ENCODE measurements around the gene PANK4.

PANK4 gene

GRCh38 chr1:2528966-2529783, 2.8 kb upstream of the PANK4 start:
- DNase-seq (ENCODE audit: low read depth) = no peak

- no peak for DNase-seq (ENCODE audit: low read depth)
Measured at GRCh38 chr1:2528611-2528965, 2.2 kb upstream of the PANK4 start.

GRCh38 chr1:2528016-2528415, 1.6 kb upstream of the PANK4 start:
- DNase-seq (ENCODE audit: low read depth) = no peak

DNA sequence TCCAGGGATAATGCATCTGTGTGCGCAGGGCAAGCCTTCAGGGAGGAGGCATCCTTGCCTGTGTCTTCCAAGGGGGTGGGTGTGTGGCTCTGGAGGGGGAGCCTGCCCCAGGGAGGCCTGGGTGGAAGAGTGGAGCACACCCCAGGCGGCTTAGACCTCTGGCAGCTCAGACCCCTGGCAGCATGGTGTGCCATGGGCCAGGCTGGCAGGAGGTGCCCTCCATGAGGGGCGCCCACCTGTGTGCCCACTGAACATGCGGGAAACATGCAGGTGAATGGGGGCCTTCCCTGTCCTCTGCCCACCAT, 1.1 kb upstream of the PANK4 start:
- no peak for DNase-seq (ENCODE audit: low read depth)

GRCh38 chr1:2526824-2527555, 594 bp upstream of the PANK4 start:
- DNase-seq (ENCODE audit: low read depth) = no peak

GRCh38 chr1:2525572-2525919, 850 bp downstream of the PANK4 start:
- no peak for DNase-seq (ENCODE audit: low read depth)

GRCh38 chr1:2523891-2524609, 2.3 kb downstream of the PANK4 start:
- DNase-seq (ENCODE audit: low read depth) = no peak

DNA sequence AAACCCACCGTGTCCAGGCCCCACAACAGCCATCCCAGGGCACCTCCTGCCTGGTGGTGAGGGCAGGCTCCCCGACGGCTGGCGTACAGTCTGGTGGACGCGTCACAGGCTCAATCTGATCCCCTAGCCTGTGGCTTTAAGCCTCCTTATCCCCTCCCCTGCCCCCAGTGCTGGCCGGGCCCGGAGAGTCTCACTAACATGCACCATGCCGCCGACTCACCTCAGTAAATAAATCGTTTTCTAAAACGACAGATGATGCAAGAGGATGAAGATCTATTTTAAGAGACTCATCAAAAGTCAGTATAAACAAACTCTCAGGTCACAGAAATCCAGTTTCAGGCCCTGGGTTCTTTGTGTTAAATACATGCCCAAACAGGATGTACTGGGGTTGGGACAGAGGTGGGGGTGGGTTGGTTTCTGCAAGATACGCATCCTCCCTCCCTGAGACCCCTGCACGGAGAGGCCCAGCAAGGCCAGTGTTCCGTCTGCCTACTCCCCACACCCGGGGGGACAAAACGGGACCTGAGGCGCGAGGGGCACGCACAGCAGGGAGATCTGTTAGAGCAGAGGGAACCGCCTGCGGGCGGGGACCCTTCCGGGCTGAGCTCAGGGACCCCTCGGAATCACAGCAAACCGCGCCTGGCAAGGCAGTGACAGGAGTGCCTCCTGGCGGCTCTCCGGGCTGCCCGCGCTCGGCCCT, 3.1 kb downstream of the PANK4 start:
- DNase-seq (ENCODE audit: low read depth) = no peak

- no peak for DNase-seq (ENCODE audit: low read depth)
Measured at GRCh38 chr1:2522230-2522629, 4.2 kb downstream of the PANK4 start.

DNA sequence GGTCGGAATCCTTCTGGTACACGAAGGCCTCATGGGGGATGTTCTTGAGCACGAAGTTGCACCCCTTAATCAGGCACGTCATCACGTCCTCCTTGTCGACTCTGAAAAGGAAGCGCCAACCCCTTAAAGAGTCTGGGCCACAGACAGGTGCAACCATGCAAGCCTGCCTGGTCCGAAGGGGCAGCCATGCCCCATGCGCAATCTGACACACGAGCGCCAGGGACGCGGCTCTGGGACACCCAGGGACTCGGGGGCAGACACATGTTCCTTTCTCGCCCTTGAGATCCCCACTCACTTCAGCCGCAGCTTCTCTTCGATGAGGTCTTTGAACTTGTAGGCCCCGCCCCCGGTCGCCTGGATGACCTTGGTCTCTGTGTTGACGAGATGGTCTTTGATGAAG, 5.6 kb downstream of the PANK4 start:
- no peak for DNase-seq (ENCODE audit: low read depth)

DNA sequence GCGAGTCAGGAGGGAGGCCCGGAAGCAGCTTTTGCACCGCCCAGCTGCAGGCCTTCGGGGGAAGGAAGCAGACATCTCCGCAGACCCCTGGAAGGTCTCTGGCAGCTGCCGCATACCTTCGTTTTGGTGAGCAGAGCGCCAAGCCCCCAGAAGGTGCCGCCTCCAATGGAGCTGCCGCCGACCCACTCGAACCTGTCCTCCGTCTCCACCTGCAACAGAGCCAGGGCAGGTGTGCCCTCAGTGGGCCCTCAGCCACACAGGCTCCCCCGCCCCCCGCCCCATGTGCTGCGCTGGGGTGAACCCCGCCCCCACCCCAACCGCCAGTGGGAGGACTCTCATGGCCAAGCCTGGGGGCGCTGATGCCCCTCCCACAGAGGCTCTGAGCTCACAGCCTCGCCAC, 6.2 kb downstream of the PANK4 start:
- no peak for DNase-seq (ENCODE audit: low read depth)

- no peak for DNase-seq (ENCODE audit: low read depth)
Measured at GRCh38 chr1:2519729-2520128, 6.7 kb downstream of the PANK4 start.

- no peak for DNase-seq (ENCODE audit: low read depth)
Measured at GRCh38 chr1:2519029-2519685, 7.2 kb downstream of the PANK4 start.

- DNase-seq (ENCODE audit: low read depth) = no peak
Measured at GRCh38 chr1:2518528-2518927, 7.9 kb downstream of the PANK4 start.

GRCh38 chr1:2517966-2518365, 8.4 kb downstream of the PANK4 start:
- no peak for DNase-seq (ENCODE audit: low read depth)

GRCh38 chr1:2516946-2517345, 9.4 kb downstream of the PANK4 start:
- no peak for DNase-seq (ENCODE audit: low read depth)

- DNase-seq (ENCODE audit: low read depth) = no peak
Measured at GRCh38 chr1:2516124-2516523, 10.3 kb downstream of the PANK4 start.

DNA sequence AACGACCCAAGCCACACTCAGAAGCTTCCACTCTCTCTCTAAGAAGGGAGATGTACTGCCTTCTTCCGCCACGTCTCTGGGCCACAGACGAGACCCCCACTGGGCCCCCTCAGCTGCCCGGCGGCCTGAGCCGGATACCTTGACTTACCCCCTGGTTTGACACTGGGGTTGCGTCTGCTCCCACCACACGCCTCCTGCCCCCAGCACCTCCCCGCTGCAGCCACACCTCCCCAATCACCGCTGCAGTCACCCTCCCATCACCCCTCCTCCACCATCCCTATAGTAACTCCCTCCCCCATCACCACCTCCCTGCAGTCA, 10.7 kb downstream of the PANK4 start:
- no peak for DNase-seq (ENCODE audit: low read depth)

- DNase-seq (ENCODE audit: low read depth) = no peak
Measured at GRCh38 chr1:2514863-2515762, 11.3 kb downstream of the PANK4 start.

DNA sequence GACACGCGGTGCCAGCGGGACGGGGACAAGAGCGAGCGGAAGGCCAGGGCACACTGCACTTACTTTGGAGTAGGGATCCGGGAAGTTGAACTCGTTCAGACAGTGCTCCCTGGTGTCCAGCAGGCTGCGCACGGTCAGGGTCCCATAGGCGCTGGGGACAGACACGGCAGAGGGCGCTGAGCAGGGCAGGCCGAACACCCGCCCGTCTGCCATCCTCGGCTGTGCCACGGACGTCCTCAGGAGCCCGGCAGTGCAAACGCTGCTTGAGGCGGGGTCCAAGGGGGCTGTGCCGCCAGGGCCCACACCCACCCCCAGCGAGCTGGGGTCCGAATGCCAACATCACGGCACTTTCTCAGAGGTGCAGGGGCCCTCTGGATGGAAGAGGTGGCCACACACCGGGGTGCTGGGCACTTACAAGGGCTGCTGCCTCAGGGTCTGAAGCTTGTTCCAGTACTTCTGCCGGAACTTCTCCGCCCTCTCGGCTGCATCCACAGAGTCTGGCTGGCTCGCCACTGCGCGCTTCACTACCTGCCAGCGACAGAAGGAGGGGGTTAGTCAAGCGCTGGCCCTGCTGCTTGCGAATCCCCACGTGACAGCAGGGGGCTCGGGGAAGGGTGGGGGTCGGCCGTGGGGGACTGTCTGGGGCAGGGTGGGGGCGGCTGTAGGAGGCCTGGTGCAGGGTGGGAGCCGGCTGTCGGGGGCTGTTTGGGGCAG, 12.3 kb downstream of the PANK4 start:
- DNase-seq (ENCODE audit: low read depth) = no peak
